ENCODE data around the gene APBA2. TPM values are rescaled to one million over a fixed set of nuclear protein-coding genes. Genes with fewer than 3 reads are reported as not detected.
A peak's percentile ranks its signal among the peaks of the same experiment; 100 is the strongest.

APBA2 gene
- total RNA-seq, 1 donor: 4.7 TPM

DNA sequence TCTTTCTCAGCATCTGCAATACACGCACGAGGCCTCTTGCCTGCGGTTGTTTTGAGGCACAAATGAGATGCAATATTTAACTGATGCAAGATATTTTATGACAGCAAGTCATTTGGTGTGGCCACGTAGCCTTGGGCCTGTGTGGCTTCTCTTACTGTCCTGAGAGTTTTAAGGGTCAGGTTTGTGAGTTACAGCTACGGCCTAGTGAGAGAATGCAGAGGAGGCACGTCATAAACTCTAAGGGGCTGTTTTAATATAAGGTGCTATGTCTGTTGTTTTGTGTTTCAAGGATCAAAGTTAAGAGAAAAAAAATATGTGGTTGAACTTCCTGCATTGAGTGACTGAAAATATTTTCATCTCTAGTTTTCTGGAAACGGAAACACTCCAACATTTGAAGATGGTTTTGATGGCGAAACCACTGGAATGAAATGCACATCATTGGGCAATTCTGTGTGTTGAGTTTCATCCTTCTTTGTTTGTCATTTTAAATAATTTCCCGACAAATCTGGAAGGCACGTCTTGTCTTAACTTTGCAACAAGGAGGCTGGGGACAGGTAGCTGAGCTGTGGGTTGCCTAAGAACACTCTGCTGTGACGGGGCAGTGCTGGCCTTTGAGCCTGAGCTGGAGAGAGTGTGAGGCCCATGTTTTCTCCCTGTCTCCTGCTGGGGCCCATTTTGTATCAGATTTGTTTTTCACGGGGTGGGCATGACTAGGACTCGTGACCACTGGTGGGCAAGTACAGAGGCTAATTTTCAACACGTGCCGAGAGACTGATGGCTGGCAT is 5.1 kb downstream of the APBA2 start:
- no peak overlapping the region for H3K4me3 ChIP-seq (ENCODE audit: low read depth, low read length)
- DNase-seq (ENCODE audit: low read depth): peak; percentile 22
- TF ChIP-seq, protein P1, sequence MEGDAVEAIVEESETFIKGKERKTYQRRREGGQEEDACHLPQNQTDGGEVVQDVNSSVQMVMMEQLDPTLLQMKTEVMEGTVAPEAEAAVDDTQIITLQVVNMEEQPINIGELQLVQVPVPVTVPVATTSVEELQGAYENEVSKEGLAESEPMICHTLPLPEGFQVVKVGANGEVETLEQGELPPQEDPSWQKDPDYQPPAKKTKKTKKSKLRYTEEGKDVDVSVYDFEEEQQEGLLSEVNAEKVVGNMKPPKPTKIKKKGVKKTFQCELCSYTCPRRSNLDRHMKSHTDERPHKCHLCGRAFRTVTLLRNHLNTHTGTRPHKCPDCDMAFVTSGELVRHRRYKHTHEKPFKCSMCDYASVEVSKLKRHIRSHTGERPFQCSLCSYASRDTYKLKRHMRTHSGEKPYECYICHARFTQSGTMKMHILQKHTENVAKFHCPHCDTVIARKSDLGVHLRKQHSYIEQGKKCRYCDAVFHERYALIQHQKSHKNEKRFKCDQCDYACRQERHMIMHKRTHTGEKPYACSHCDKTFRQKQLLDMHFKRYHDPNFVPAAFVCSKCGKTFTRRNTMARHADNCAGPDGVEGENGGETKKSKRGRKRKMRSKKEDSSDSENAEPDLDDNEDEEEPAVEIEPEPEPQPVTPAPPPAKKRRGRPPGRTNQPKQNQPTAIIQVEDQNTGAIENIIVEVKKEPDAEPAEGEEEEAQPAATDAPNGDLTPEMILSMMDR (IDR thresholded peaks at IDR 0.05; ENCODE audit: insufficient read depth, low read depth, low read length): no peak

DNA sequence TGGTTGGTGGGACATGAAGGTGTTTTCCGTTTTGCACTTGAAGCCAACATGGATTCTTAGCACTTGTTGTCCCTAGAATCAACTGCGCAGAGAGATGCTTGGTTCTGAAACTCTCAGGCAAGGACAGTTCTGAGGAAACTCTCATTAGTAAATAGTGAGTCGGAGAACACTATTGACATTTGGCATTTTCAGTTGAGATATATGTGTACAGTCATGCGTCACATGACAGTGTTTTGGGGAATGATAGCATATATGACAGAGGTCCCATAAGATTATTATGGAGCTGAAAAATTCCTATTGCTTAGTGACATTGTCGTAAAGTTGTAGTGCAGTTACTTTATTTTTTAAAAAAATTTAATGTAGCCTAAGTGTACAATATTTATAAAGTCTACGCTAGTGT is 5.8 kb downstream of the APBA2 start:
- no peak for DNase-seq (ENCODE audit: low read depth)
- H3K4me3 ChIP-seq (ENCODE audit: low read depth, low read length): no peak overlapping the region
- TF ChIP-seq, protein P1 (IDR thresholded peaks at IDR 0.05; ENCODE audit: insufficient read depth, low read depth, low read length): no peak

DNA sequence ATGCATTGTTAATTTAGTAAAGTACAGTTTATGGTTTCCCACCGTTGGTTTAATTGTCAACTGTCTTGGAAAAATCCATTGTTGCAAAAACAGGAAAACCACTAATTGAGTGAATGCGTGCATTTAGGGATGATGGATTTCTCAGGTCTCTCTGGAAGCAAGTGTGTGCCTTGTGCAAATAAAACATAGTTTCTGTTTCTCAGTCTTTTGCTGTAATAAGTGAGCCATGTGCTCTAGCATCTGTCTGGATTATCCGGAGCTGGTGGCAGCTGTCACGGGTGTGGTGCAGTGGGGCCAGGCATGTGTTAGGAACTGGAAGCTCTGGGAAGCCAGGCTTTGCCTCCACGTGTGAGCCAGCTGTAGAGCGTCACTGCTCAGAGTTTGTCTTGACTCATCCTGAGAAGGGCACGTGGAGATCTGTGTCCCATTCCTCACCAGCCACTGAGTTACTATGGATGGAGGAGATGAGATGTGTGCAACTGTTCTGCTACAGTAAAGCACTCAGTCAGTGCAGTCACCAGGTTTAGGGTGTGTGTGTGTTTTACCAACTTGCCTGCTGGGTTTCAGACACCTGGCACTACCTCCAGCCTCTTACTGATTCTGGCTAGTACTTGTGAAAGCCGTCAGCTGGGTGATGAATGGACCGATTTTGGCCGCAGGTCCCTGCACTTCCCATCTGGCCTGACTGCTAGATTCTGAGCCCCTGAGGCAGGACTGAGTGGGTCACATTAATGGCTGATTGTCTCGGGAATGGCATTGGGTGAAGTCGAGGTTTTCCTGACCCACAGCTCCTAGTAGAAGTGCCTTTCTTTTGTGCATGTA is 7.2 kb downstream of the APBA2 start:
- TF ChIP-seq, protein P1 (IDR thresholded peaks at IDR 0.05; ENCODE audit: insufficient read depth, low read depth, low read length): no peak
- DNase-seq (ENCODE audit: low read depth): peak; percentile 60

GRCh38 chr15:28894631-28895030 is 8.9 kb downstream of the APBA2 start:
- TF ChIP-seq, protein P1 (IDR thresholded peaks at IDR 0.05; ENCODE audit: insufficient read depth, low read depth, low read length): no peak
- H3K4me3 ChIP-seq (ENCODE audit: low read depth, low read length): no peak overlapping the region
- no peak for DNase-seq (ENCODE audit: low read depth)

More for the DNA sequence above, 7.2 kb downstream of the APBA2 start:
- H3K4me3 ChIP-seq (ENCODE audit: low read depth, low read length): no peak overlapping the region

DNA sequence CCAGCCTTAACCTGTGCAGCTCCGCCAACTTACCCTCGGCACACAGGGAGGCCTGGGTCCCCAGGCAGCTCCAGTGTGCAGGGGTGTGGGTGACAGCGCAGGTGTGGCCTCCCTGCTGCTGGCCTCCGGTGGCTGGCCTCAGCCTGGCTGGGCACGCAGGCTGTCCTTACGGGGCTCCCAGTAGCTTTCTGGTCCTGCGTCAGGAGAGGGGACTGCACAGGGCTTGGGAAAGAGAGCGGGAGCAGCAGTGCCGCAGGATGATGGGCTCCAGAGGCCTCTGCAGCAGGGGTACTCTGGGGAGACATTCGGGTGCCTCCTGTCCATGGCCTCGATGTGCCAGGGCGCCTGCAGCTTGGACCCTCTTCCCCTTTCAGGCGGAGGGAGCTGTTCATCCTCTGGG is 9.4 kb downstream of the APBA2 start:
- no peak overlapping the region for H3K4me3 ChIP-seq (ENCODE audit: low read depth, low read length)
- TF ChIP-seq, protein P1 (IDR thresholded peaks at IDR 0.05; ENCODE audit: insufficient read depth, low read depth, low read length): no peak
- no peak for DNase-seq (ENCODE audit: low read depth)

DNA sequence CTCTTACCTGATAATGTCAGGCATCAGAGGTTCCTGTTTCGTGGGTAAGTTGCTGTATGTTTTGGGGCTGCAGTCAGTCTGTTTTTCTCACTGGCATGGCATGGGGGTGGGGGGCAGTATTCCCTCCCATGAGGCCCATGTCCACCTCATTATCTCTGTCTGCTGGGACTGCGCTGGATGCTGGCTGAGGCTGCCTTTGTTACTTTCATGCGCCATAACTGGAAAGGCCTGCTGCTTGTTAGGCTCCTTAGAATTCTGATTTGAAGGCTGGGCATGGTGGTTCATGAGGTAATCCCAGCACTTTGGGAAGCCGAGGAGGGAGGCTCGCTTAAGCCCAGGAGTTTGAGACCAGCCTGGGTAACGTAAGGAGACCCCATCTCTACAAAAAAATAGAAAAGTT is 9.8 kb downstream of the APBA2 start:
- no peak overlapping the region for H3K4me3 ChIP-seq (ENCODE audit: low read depth, low read length)
- TF ChIP-seq, protein P1 (IDR thresholded peaks at IDR 0.05; ENCODE audit: insufficient read depth, low read depth, low read length): no peak
- DNase-seq (ENCODE audit: low read depth): no peak
